ENCODE measurements around the gene SNX9.

Gene SNX9

DNA sequence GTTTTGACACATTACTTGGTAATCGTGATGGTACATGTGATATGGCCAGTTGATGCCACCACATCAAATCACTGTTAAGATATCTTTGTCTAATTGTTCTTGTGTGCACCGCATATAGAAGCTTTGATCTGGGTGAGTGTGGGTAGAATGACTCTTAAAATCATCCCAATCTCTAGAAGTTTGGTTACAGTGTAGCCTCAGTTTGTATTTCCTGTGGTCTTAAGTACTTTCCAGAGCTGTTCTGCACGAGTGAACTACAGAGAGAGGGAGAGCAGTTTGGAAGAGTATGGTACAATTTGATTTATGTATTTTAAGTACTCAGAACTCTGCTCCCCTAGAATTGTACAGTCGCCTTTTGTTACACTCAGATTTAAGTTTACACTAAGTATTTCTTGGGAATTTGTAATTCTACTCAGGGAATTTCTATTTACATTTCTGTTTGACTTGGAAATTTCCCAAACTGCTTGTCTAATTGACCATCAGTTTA is 37.5 kb downstream of the SNX9 start:
- H3K27ac ChIP-seq (ENCODE audit: low read length) = no peak overlapping the region

DNA sequence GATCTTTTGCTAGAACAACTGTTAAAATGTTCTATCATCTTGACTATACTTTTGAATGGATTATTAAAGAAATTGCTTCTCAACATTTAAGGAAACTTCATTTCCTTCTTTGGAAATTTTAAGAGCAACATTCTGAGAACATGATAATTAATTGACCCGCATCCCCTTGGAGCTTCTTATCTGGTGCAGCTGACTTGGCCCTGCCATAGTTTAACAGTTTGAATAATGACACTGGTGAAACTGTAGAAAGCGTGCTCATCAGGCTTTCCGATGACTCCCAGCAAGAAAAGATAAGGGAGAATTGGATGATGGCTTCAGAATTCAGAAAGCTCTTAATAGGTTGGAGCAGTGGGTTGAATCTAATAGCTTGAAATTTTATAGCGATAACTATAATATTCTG is 38.1 kb downstream of the SNX9 start:
- Histone ChIP-seq H3K4me1 (ENCODE audit: control insufficient read depth, insufficient read depth, low read length) (peaks cover 4% of the 10 kb centered on the region), H3K27me3 (ENCODE audit: control insufficient read depth in 1 of 2, insufficient read depth in 2 of 2, low read length in 2 of 2) (no peaks in the 10 kb centered on the region), H3K36me3 (ENCODE audit: control insufficient read depth in 2 of 2, insufficient read depth in 2 of 2, low read length in 2 of 2) (no peaks in the 10 kb centered on the region), H3K4me3 (ENCODE audit: low read length in 2 of 2) (no peak overlapping the region), H3K9ac (ENCODE audit: low read length in 2 of 2) (no peak overlapping the region), H3K27ac (ENCODE audit: low read length) (no peak overlapping the region), H3K9me3 (ENCODE audit: control insufficient read depth in 2 of 2, low read length in 2 of 2) (no peaks in the 10 kb centered on the region)

More for the DNA sequence above, 37.5 kb downstream of the SNX9 start:
- Histone ChIP-seq H3K36me3 (ENCODE audit: control insufficient read depth in 2 of 2, insufficient read depth in 2 of 2, low read length in 2 of 2) (no peaks in the 10 kb centered on the region), H3K9ac (ENCODE audit: low read length in 2 of 2) (no peak overlapping the region), H3K9me3 (ENCODE audit: control insufficient read depth in 2 of 2, low read length in 2 of 2) (no peaks in the 10 kb centered on the region), H3K27me3 (ENCODE audit: control insufficient read depth in 1 of 2, insufficient read depth in 2 of 2, low read length in 2 of 2) (no peaks in the 10 kb centered on the region), H3K4me3 (ENCODE audit: low read length in 2 of 2) (no peak overlapping the region), H3K4me1 (ENCODE audit: control insufficient read depth, insufficient read depth, low read length) (peaks cover 4% of the 10 kb centered on the region)

DNA sequence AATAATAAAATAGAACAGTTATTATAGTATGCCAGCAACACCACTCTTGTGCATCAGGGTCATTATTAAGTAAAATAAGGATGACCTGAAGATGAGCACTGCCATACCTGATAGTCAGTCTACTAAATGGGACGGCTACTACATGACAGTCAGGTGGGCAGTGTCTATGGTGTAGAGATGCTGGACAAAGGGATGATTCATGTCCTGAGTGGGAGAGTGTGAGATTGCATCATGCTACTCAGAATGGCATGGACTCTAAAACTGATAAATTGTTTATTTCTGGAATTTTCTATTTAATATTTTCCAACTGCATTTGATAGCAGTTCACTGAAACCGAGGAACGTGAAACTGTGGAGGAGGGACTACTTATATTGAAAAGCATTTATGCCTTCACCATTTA is 38.8 kb downstream of the SNX9 start:
- H3K4me1 ChIP-seq (ENCODE audit: control insufficient read depth, insufficient read depth, low read length) = peaks cover 4% of the 10 kb centered on the region
- no peaks in the 10 kb centered on the region for H3K9me3 ChIP-seq (ENCODE audit: control insufficient read depth in 2 of 2, low read length in 2 of 2)
- no peaks in the 10 kb centered on the region for H3K27me3 ChIP-seq (ENCODE audit: control insufficient read depth in 1 of 2, insufficient read depth in 2 of 2, low read length in 2 of 2)
- no peaks in the 10 kb centered on the region for H3K36me3 ChIP-seq (ENCODE audit: control insufficient read depth in 2 of 2, insufficient read depth in 2 of 2, low read length in 2 of 2)
- no peak overlapping the region for H3K9ac ChIP-seq (ENCODE audit: low read length in 2 of 2)
- H3K27ac ChIP-seq (ENCODE audit: low read length) = no peak overlapping the region
- no peak overlapping the region for H3K4me3 ChIP-seq (ENCODE audit: low read length in 2 of 2)

DNA sequence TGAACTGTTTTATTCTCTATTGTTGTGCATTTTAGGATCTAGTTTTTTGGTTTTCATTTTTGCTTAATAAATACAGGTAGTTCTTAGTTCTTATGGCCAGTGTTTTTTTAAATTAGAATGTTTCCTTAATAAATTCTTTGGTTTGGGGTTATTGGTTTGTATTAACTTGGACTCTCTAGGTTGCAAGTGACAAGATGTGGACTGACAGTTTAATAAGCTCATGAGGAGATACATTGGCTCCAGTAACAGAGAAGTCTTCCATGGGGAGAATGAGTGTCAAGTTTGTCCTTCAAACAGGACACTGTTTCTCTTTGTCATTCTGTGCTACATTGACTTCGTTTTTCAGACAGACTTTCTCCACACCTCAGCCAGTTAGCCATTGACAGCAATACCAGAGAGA is 39.7 kb downstream of the SNX9 start:
- Histone ChIP-seq H3K36me3 (ENCODE audit: control insufficient read depth in 2 of 2, insufficient read depth in 2 of 2, low read length in 2 of 2) (no peaks in the 10 kb centered on the region), H3K27me3 (ENCODE audit: control insufficient read depth in 1 of 2, insufficient read depth in 2 of 2, low read length in 2 of 2) (no peaks in the 10 kb centered on the region), H3K4me1 (ENCODE audit: control insufficient read depth, insufficient read depth, low read length) (peaks cover 4% of the 10 kb centered on the region), H3K4me3 (ENCODE audit: low read length in 2 of 2) (no peak overlapping the region), H3K27ac (ENCODE audit: low read length) (no peak overlapping the region), H3K9ac (ENCODE audit: low read length in 2 of 2) (no peak overlapping the region), H3K9me3 (ENCODE audit: control insufficient read depth in 2 of 2, low read length in 2 of 2) (no peaks in the 10 kb centered on the region)

DNA sequence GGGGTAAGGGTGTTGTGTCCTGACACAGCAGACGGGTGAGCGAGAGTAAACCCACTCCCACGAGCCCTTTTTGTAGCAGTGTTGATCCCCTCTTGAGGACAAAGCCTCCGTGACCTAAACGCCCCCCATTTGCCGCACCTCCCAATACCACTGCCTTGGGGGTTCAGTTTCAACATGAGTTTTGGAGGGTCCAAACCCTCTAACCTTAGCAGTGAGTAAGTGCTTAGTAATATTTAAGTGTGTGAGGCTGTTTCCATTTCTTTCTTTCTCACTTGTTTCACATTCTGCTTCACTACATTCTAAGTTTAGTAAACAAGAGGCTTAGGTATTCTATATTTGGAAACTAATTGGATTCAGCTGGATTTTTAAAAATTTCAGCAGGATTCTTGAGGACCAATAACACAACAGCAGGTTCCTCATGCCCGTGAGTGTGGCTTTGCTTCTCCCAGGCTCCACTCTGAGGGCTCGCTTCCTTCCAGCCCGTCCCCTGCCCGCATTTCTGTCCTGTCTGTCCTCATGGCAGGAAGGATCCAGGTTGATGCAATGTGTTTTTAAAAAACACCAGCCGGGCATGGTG is 41.2 kb downstream of the SNX9 start:
- H3K4me3 ChIP-seq (ENCODE audit: low read length in 2 of 2) = no peak overlapping the region
- H3K9ac ChIP-seq (ENCODE audit: low read length in 2 of 2) = no peak overlapping the region
- H3K27me3 ChIP-seq (ENCODE audit: control insufficient read depth in 1 of 2, insufficient read depth in 2 of 2, low read length in 2 of 2) = no peaks in the 10 kb centered on the region
- H3K9me3 ChIP-seq (ENCODE audit: control insufficient read depth in 2 of 2, low read length in 2 of 2) = no peaks in the 10 kb centered on the region
- peaks cover 7% of the 10 kb centered on the region for H3K4me1 ChIP-seq (ENCODE audit: control insufficient read depth, insufficient read depth, low read length)
- peaks cover 3 to 6% of the 10 kb centered on the region in 2 donors for H3K36me3 ChIP-seq (ENCODE audit: control insufficient read depth in 2 of 2, insufficient read depth in 2 of 2, low read length in 2 of 2)
- no peak overlapping the region for H3K27ac ChIP-seq (ENCODE audit: low read length)

DNA sequence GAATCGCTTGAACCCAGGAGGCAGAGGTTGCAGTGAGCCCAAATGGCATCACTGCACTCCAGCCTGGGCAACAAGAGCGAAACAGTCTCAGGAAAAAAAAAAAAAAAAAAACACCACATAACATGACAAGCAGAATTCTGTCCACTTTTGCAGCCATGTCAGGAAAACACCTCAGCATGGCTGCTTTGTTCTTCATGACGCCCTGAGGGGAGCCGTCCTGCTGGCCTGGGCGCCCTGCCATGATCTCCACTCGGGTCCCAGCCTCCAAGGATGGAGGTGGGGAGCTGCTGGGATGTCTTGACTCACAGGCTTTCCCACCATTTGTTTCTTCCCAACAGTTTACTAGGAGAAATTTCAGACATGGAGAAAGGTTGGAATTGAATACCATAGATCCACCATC is 42.2 kb downstream of the SNX9 start:
- no peaks in the 10 kb centered on the region for H3K9me3 ChIP-seq (ENCODE audit: control insufficient read depth in 2 of 2, low read length in 2 of 2)
- H3K4me3 ChIP-seq (ENCODE audit: low read length in 2 of 2) = no peak overlapping the region

DNA sequence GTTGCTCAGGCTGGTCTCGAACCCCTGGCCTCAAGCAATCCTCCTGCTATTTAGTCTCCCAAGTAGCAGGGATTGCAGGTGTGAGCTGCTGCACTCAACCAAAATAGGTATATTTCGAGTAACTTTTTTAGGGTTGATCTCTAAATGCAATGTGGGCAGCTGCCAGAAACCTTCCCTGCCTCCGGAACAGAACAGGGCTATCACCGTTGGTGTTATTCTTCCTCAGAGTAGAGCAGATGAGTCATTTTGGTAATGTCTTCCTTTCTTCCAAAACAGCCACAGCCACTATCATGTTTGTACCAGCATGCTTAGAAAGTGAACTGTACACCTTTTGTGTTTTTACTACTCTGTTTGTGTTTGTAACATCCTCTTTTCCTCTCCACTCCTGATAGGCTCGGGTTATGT is 44.1 kb downstream of the SNX9 start:
- H3K9me3 ChIP-seq (ENCODE audit: control insufficient read depth in 2 of 2, low read length in 2 of 2) = no peaks in the 10 kb centered on the region
- peaks cover 18 to 23% of the 10 kb centered on the region in 2 donors for H3K36me3 ChIP-seq (ENCODE audit: control insufficient read depth in 2 of 2, insufficient read depth in 2 of 2, low read length in 2 of 2)
- H3K4me3 ChIP-seq (ENCODE audit: low read length in 2 of 2) = no peak overlapping the region
- peaks cover 7% of the 10 kb centered on the region for H3K4me1 ChIP-seq (ENCODE audit: control insufficient read depth, insufficient read depth, low read length)
- no peaks in the 10 kb centered on the region for H3K27me3 ChIP-seq (ENCODE audit: control insufficient read depth in 1 of 2, insufficient read depth in 2 of 2, low read length in 2 of 2)
- H3K27ac ChIP-seq (ENCODE audit: low read length) = no peak overlapping the region
- H3K9ac ChIP-seq (ENCODE audit: low read length in 2 of 2) = no peak overlapping the region

More for the DNA sequence above, 42.2 kb downstream of the SNX9 start:
- peaks cover 7% of the 10 kb centered on the region for H3K4me1 ChIP-seq (ENCODE audit: control insufficient read depth, insufficient read depth, low read length)
- no peak overlapping the region for H3K27ac ChIP-seq (ENCODE audit: low read length)
- H3K27me3 ChIP-seq (ENCODE audit: control insufficient read depth in 1 of 2, insufficient read depth in 2 of 2, low read length in 2 of 2) = no peaks in the 10 kb centered on the region
- no peak overlapping the region for H3K9ac ChIP-seq (ENCODE audit: low read length in 2 of 2)
- peaks cover 13 to 16% of the 10 kb centered on the region in 2 donors for H3K36me3 ChIP-seq (ENCODE audit: control insufficient read depth in 2 of 2, insufficient read depth in 2 of 2, low read length in 2 of 2)

DNA sequence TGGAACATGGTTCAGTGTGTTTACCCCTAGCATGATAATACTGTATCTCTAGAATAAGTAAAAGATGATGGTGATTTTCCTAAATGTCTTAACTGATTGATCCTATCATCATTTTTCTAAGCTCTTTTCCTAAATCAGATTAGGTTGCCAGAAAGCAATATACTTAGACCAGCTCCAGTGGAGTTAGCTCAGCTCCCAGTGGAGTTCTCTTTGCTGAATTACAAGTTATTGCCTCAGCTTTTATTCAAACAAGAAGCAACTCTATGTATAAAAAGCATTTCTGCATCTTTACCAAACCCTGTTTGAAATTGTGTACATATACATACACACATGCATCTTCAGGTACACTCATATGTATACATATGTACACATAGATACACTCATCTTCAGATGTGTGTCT is 44.9 kb downstream of the SNX9 start:
- Histone ChIP-seq H3K4me1 (ENCODE audit: control insufficient read depth, insufficient read depth, low read length) (peaks cover 7% of the 10 kb centered on the region), H3K27me3 (ENCODE audit: control insufficient read depth in 1 of 2, insufficient read depth in 2 of 2, low read length in 2 of 2) (no peaks in the 10 kb centered on the region), H3K9ac (ENCODE audit: low read length in 2 of 2) (no peak overlapping the region), H3K4me3 (ENCODE audit: low read length in 2 of 2) (no peak overlapping the region), H3K36me3 (ENCODE audit: control insufficient read depth in 2 of 2, insufficient read depth in 2 of 2, low read length in 2 of 2) (peaks cover 18 to 26% of the 10 kb centered on the region in 2 donors), H3K9me3 (ENCODE audit: control insufficient read depth in 2 of 2, low read length in 2 of 2) (no peaks in the 10 kb centered on the region), H3K27ac (ENCODE audit: low read length) (no peak overlapping the region)

DNA sequence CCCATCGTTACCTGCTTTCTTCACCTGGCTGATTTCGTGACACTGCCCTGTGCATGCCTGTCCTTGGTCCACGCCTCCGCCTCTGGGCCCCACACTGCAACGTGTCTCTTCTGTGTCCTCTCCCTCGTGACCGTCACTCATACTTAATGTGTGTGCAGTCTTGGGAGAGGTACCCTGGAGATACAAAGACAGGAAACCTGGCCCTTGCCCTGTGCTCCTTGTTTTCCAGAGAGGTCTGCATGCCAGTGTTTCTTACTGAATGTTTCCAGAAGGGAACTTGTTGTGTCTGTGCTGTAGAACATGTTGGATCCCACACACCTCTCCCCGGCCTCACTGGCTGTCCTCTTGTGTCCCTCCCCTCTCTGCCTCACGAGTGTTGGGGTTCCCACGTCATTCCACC is 45.8 kb downstream of the SNX9 start:
- Histone ChIP-seq H3K36me3 (ENCODE audit: control insufficient read depth in 2 of 2, insufficient read depth in 2 of 2, low read length in 2 of 2) (peaks cover 19 to 28% of the 10 kb centered on the region in 2 donors), H3K9me3 (ENCODE audit: control insufficient read depth in 2 of 2, low read length in 2 of 2) (no peaks in the 10 kb centered on the region), H3K27ac (ENCODE audit: low read length) (no peak overlapping the region), H3K4me1 (ENCODE audit: control insufficient read depth, insufficient read depth, low read length) (peaks cover 7% of the 10 kb centered on the region), H3K27me3 (ENCODE audit: control insufficient read depth in 1 of 2, insufficient read depth in 2 of 2, low read length in 2 of 2) (no peaks in the 10 kb centered on the region), H3K4me3 (ENCODE audit: low read length in 2 of 2) (no peak overlapping the region), H3K9ac (ENCODE audit: low read length in 2 of 2) (no peak overlapping the region)

DNA sequence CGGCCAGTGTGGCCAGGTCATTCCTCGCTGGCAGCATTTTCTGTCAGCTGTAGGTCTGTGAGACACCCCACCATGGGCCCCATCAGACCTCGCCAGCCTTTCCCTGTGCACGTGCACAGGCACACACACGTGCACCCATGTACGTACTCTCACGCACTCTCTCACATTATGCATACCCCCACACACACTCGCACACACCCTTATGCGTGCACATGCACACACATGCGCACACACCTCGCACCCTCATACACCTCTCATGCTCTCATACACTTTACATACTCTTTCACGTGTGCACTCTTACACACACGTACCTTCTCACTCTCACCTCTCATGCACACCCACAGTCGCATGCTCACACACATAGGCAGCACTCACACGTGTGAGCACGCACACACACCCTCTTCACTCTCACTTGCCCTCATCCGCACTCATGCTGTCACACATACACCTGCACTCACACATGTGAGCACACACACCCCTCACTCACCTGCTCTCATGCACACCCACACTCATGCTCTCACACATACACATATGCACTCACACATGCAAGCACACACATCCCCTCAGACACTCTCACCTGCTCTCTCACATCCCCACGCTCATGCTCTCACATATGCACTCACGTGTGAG is 46.7 kb downstream of the SNX9 start:
- Histone ChIP-seq H3K27me3 (ENCODE audit: control insufficient read depth in 1 of 2, insufficient read depth in 2 of 2, low read length in 2 of 2) (no peaks in the 10 kb centered on the region), H3K9ac (ENCODE audit: low read length in 2 of 2) (no peak overlapping the region), H3K9me3 (ENCODE audit: control insufficient read depth in 2 of 2, low read length in 2 of 2) (no peaks in the 10 kb centered on the region), H3K4me1 (ENCODE audit: control insufficient read depth, insufficient read depth, low read length) (peaks cover 6% of the 10 kb centered on the region), H3K4me3 (ENCODE audit: low read length in 2 of 2) (no peak overlapping the region), H3K27ac (ENCODE audit: low read length) (no peak overlapping the region), H3K36me3 (ENCODE audit: control insufficient read depth in 2 of 2, insufficient read depth in 2 of 2, low read length in 2 of 2) (peaks cover 25 to 31% of the 10 kb centered on the region in 2 donors)

DNA sequence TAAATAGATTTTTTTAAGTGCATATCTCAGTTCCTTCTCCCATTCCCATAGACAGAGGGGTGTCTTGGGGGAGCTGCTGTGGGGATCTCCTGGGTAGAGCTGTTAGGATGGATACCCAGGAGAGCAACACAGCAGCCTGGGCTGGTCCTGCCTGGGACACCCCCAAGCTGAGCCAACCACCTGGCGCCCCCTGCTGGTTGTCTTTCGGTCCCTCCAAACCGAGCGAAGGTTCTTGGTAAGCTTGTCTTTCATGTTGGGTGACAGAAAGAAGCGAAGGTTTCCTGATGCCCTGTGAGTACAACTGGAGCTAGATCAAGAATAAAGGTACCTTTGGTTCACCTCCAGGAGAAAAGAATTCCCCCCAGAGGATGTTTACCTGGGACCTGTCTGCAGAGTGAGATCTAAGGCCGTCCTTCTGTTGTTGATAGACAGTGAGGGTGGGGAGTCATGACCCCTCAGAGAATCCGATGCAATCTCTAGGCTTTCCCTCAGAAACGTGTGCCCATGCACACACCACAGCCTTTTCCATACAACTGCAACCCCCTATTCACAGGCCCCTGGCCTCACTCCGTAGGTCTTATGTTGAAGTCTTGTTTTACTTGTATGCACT is 50.8 kb downstream of the SNX9 start:
- H3K4me1 ChIP-seq (ENCODE audit: control insufficient read depth, insufficient read depth, low read length) = peaks cover 2% of the 10 kb centered on the region

More for the DNA sequence above, 50.8 kb downstream of the SNX9 start:
- no peak overlapping the region for H3K4me3 ChIP-seq (ENCODE audit: low read length in 2 of 2)
- no peaks in the 10 kb centered on the region for H3K9me3 ChIP-seq (ENCODE audit: control insufficient read depth in 2 of 2, low read length in 2 of 2)
- H3K36me3 ChIP-seq (ENCODE audit: control insufficient read depth in 2 of 2, insufficient read depth in 2 of 2, low read length in 2 of 2) = peaks cover 32 to 36% of the 10 kb centered on the region in 2 donors
- H3K27ac ChIP-seq (ENCODE audit: low read length) = no peak overlapping the region
- H3K27me3 ChIP-seq (ENCODE audit: control insufficient read depth in 1 of 2, insufficient read depth in 2 of 2, low read length in 2 of 2) = no peaks in the 10 kb centered on the region
- H3K9ac ChIP-seq (ENCODE audit: low read length in 2 of 2) = no peak overlapping the region

Measured in stomach smooth muscle (tissue), 2 donors.